Measurements from ENCODE around the gene RHBDL2. TPM values are rescaled to one million over a fixed set of nuclear protein-coding genes. Genes with fewer than 3 reads are reported as not detected.

RHBDL2 gene
- total and polyA plus RNA-seq, 2 donors (not counting 3 experiments of a cell fraction or from before 2014, with no cell fraction given) = 0.06 to 1.4 TPM

- CTCF ChIA-PET = no interaction called here
- no TSS peak for BruUV-seq (replicated peaks)
Measured at GRCh38 chr1:38865112-38865715, 76.4 kb downstream of the RHBDL2 start.

More at GRCh38 chr1:38865112-38865715, 76.4 kb downstream of the RHBDL2 start:
- FAIRE-seq = no peak
- Histone ChIP-seq H3K9me3 (replicated peaks; ENCODE audit: control insufficient read depth, insufficient read depth, low read length) (no peaks in the 10 kb centered on the region), H3K4me2 (ENCODE audit: insufficient read depth, low read length) (no peak overlapping the region), H3K4me1 (ENCODE audit: control insufficient read depth, extremely low read depth, insufficient read depth, low read length) (peaks cover 5% of the 10 kb centered on the region), H3K4me3 (replicated peaks in 1 of 3; ENCODE audit: insufficient read depth in 1 of 3, low read depth in 1 of 3, low read length in 3 of 3) (no peak overlapping the region), H3K27ac (ENCODE audit: insufficient read depth, low read depth, low read length) (no peak overlapping the region), H3K9ac (replicated peaks; ENCODE audit: extremely low read depth, insufficient read depth, low read length) (no peak overlapping the region), H3K27me3 (ENCODE audit: control insufficient read depth in 2 of 2, insufficient read depth in 2 of 2, low read length in 2 of 2) (no peaks in the 10 kb centered on the region), H3K36me3 (ENCODE audit: control insufficient read depth in 2 of 2, extremely low read depth in 1 of 2, insufficient read depth in 2 of 2, low read length in 2 of 2) (peaks cover 3 to 4% of the 10 kb centered on the region in 2 experiments), H3K79me2 (ENCODE audit: control insufficient read depth, insufficient read depth, low read length) (peaks cover 7% of the 10 kb centered on the region), H3K9me1 (replicated peaks; ENCODE audit: control insufficient read depth, extremely low read depth, insufficient read depth, low read length) (no peaks in the 10 kb centered on the region), H2AFZ (ENCODE audit: low read depth, low read length) (no peak overlapping the region), H4K20me1 (replicated peaks; ENCODE audit: control insufficient read depth, extremely low read depth, insufficient read depth, low read length) (no peaks in the 10 kb centered on the region)
- intact Hi-C loops (cut with micrococcal nuclease) (loop anchor here (10.0 kb wide), 1 partner anchor 710 kb away; the partner anchor contains the start of gene PABPC4), dilution Hi-C loops (cut with MboI; ENCODE audit: extremely low pct_ligation_motif_present, low sequenced_read_pairs) (no loop called here)
- no peak for TF ChIP-seq MYC (IDR thresholded peaks at IDR 0.05; ENCODE audit: low read depth, low read length)
- no peak for TF ChIP-seq CTCF (IDR thresholded peaks at IDR 0.05; ENCODE audit: extremely low read depth in 1 of 2, insufficient read depth in 1 of 2, low read depth in 1 of 2, low read length in 2 of 2)
- TF ChIP-seq JUN (IDR thresholded peaks at IDR 0.05; ENCODE audit: borderline replicate concordance, insufficient read depth, insufficient read length, low read depth) = no peak
- TF ChIP-seq MAX (IDR thresholded peaks at IDR 0.05; ENCODE audit: insufficient read depth, insufficient read length) = no peak
- DNase-seq (ENCODE audit: low read depth, low spot score) = no peak
- POLR2A ChIA-PET = no interaction called here
